ENCODE data around the gene BLID. TPM values are rescaled to one million over a fixed set of nuclear protein-coding genes. Genes with fewer than 3 reads are reported as not detected.

Gene BLID
- total RNA-seq, 2 experiments from 2014 or later: not detected

DNA sequence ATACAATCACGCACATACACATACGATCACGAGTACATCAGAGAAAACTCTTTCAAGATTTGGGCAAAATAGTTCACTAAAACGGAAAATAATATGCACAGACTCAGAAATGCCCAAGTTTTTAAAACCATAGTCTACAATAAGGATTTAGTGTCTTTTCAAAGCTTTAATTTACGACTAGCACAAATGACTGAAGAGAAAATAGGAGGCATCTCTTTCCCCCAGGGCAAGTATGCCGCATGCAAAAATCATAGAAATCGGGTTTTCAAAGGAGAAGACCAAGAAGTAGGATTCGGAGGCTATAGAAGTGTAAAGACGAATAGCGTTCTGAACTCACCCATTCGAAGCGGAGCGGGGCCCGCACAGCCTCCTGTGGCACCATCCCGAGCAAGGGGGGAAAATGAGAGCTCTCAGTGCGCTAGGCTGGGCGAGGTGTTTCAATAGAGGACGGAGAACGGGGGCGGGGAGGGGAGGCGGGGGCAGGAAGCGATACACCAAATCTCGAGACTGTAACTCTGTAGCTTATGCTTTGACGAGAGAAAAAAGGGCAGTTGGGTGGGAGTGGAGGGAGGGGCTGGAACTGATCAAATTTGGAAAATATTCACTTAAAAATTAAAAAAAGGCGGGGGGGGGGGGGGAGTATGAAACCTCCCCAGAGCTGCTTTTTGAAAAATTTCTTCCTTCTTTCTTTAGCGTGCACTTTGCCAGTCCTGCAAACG is 15.8 kb downstream of the BLID start:
- ChIA-PET POLR2A (no interaction called here), CTCF (no interaction called here)
- H3K4me3 Mint-ChIP-seq: no peak overlapping the region
- intact Hi-C loops (cut with micrococcal nuclease): loop anchor here (10.0 kb wide), 2 partner anchors 445 to 785 kb away; no protein-coding TSS in a partner anchor
- no peaks in the 10 kb centered on the region for H3K36me3 Mint-ChIP-seq
- H3K27me3 Mint-ChIP-seq: peaks cover 36% of the 10 kb centered on the region
- no peaks in the 10 kb centered on the region for H3K9me3 Mint-ChIP-seq
- no peak overlapping the region for H3K27ac Mint-ChIP-seq
- DNase-seq: peak; percentile 9
- H3K4me1 Mint-ChIP-seq (ENCODE audit: low read depth): peaks cover 11% of the 10 kb centered on the region

DNA sequence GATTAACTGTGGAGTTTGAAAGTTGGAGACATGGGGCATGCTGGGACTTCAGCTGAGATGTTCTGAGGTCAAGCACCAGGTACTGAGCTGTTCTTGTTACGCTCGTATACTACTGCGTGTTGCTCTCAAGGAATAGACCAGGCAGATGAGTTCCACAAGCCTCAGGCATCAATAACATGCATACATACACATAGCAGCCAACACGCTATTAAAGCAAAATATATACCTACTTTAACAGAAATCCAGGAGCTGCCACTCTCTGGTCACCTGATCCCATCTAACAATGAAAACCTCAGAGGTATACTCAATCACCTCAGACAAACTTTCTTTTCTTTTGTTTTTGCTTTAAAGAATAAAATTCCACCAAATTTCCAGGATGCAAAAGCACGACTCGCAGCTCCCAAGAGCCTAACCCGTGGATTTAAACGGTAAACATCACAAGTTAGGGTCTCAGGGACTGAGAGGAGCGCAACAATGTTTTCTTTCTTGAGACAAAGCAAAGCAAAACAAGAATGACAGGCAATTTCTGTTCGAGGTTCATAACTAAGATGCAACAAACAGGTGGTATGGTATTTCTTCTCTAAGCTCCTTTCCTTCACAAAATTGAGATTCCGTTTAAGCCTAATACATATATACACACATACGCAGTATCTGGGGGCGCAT is 16.5 kb downstream of the BLID start:
- POLR2A ChIA-PET: no interaction called here
- CTCF ChIA-PET: no interaction called here

DNA sequence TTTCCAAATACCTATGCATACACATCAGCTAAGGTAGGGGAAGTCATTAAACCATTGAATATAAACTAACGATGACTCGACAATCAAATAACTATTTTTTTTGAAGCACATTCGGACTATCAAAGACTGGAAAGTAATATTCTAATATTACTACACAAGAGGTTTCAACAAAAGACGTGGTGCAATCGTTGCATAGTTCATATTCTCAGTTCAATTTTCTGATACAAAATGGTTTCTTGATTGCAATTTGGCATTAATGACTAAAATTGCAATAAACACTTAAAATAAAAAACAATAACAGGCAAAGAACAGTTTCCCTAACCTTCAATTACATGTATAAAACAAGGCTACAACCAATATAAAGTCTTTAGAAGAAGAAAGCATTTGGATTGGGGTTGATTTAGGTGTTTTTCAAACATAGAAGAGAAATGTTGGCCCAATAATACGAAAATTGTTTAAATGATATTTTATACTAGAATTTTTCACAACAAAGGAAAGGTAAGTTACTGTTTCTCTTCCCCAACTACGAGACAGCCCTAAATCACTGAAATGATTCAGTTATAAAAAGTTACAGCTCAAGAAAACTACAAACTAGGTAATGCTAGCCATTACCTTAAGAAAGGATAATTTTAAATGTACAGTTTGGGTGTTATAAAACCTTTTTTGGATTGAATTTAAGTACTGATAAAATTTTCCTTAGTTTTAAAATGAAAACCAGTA is 17.6 kb downstream of the BLID start:
- ChIA-PET POLR2A (no interaction called here), CTCF (no interaction called here)
- DNase-seq: no peak
- no peak overlapping the region for H3K27ac Mint-ChIP-seq
- intact Hi-C loops (cut with micrococcal nuclease): no loop called here
- H3K4me1 Mint-ChIP-seq (ENCODE audit: low read depth): peaks cover 11% of the 10 kb centered on the region
- no peaks in the 10 kb centered on the region for H3K36me3 Mint-ChIP-seq
- no peak overlapping the region for H3K4me3 Mint-ChIP-seq
- H3K9me3 Mint-ChIP-seq: no peaks in the 10 kb centered on the region
- peaks cover 30% of the 10 kb centered on the region for H3K27me3 Mint-ChIP-seq

More for the DNA sequence above, 16.5 kb downstream of the BLID start:
- Mint-ChIP-seq H3K9me3 (no peaks in the 10 kb centered on the region), H3K27ac (no peak overlapping the region), H3K27me3 (peaks cover 34% of the 10 kb centered on the region), H3K4me1 (ENCODE audit: low read depth) (peaks cover 11% of the 10 kb centered on the region), H3K36me3 (no peaks in the 10 kb centered on the region), H3K4me3 (no peak overlapping the region)
- no peak for DNase-seq
- intact Hi-C loops (cut with micrococcal nuclease): loop anchor here (10.0 kb wide), 2 partner anchors 445 to 785 kb away; no protein-coding TSS in a partner anchor

DNA sequence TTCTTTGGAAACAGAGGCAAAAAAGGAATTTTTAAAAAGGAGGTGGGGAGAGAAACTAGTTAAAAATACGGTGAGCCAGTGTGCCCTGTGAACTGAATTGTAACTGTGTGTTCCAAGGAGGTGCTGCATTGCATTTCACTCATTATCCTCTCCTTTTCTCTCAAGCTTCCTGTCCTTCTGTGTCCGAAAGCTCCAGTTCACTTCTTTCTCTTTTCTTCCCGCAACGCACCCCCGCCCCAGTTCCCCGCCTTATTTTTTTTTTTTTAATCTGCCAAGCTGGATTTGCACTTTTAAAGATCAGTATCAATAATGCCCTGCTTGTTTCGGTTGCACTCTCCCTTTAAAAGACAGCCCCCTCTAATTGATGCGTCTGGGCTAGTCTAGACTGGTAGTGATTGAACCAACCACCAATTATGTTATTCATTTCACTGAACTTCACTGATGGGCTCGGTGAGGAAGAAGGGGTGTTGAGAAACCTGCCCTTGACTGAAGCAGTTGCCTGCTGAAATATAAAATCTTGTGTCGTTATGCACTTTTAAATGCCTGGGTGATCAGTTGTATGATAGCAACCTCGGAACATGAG is 18.5 kb downstream of the BLID start:
- peaks cover 30% of the 10 kb centered on the region for H3K27me3 Mint-ChIP-seq
- intact Hi-C loops (cut with micrococcal nuclease): no loop called here
- H3K9me3 Mint-ChIP-seq: no peaks in the 10 kb centered on the region
- ChIA-PET POLR2A (no interaction called here), CTCF (interaction anchor here (0.8 kb wide), 1 partner anchor 11 kb away, joined by 3 read pairs; no protein-coding TSS in a partner anchor)
- no peak for DNase-seq
- peaks cover 11% of the 10 kb centered on the region for H3K4me1 Mint-ChIP-seq (ENCODE audit: low read depth)
- no peak overlapping the region for H3K4me3 Mint-ChIP-seq
- H3K36me3 Mint-ChIP-seq: no peaks in the 10 kb centered on the region
- H3K27ac Mint-ChIP-seq: no peak overlapping the region

DNA sequence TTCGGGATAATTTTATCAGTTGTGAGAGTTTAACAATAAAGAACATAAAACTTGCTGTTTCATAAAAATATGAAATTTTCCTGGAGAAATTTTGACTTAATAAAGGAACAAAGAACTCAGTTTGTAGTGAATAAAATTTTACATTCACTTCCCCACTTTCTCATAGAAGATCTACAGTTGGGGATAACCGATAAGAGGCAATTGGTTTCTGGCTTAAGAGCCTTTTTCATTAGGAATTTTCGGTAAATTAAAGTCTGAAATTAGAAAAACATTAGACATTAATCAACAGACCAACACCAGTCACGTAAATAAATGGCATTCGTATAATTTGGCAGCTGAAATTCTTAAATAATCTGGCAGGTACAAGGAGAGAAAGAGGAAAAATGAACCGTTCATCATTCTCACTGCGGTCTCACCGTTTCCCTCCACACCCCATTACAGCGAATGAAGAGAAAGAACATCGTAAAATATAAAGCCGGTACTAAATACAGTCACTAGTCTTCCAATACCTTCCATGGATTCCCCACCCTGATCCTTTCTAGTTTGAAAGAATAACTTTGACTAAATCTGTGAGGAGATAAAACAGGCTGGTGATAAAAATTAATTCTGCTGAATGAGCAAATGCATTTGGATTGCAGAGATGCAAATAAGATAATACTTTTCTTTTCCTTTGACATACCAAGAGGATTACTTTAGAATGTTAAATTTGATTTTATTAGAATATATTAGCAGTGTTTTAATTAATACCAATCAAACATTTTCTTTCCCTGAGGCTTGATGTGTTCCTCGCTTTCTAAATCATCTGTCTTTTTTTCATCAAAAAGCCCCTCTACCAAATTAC is 19.5 kb downstream of the BLID start:
- POLR2A ChIA-PET: no interaction called here
- CTCF ChIA-PET: interaction anchor here (0.8 kb wide), 1 partner anchor 12 kb away, joined by 3 read pairs; no protein-coding TSS in a partner anchor
- H3K27me3 Mint-ChIP-seq: peaks cover 30% of the 10 kb centered on the region

DNA sequence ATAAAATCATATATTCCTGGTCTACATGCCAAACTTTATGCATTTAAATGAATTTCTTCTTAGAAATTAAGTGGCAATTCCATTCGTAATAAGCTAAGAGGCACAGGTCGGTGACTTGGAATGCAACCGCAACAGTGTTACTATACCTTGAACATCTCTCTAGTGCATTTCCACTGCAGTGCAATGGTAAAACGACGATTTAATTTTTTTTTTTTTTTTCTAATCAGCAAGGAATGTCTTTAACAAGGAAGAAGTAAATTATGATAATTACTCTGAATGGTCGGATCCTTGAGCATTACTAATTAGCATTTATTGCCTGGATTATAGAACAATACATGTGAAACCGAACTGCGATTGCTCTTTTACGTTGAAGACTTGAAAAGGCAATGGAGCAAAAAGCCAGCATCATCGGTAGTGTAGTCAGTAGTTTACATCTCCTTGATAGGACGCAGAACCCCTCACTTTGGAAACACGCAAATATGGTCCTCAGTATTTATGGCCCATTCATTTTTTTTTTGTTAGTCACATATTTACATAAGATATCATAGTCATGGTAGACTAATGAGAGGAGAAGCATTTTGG is 20.2 kb downstream of the BLID start:
- no peaks in the 10 kb centered on the region for H3K9me3 Mint-ChIP-seq
- peaks cover 24% of the 10 kb centered on the region for H3K27me3 Mint-ChIP-seq
- no peak overlapping the region for H3K4me3 Mint-ChIP-seq
- CTCF ChIA-PET: no interaction called here
- intact Hi-C loops (cut with micrococcal nuclease): no loop called here
- no peaks in the 10 kb centered on the region for H3K36me3 Mint-ChIP-seq
- DNase-seq: no peak
- POLR2A ChIA-PET: no interaction called here
- H3K27ac Mint-ChIP-seq: no peak overlapping the region
- H3K4me1 Mint-ChIP-seq (ENCODE audit: low read depth): peaks cover 8% of the 10 kb centered on the region

More for the DNA sequence above, 19.5 kb downstream of the BLID start:
- H3K27ac Mint-ChIP-seq: no peak overlapping the region
- H3K9me3 Mint-ChIP-seq: no peaks in the 10 kb centered on the region
- no peak overlapping the region for H3K4me3 Mint-ChIP-seq
- DNase-seq: no peak
- H3K36me3 Mint-ChIP-seq: no peaks in the 10 kb centered on the region
- intact Hi-C loops (cut with micrococcal nuclease): no loop called here
- H3K4me1 Mint-ChIP-seq (ENCODE audit: low read depth): peaks cover 11% of the 10 kb centered on the region

DNA sequence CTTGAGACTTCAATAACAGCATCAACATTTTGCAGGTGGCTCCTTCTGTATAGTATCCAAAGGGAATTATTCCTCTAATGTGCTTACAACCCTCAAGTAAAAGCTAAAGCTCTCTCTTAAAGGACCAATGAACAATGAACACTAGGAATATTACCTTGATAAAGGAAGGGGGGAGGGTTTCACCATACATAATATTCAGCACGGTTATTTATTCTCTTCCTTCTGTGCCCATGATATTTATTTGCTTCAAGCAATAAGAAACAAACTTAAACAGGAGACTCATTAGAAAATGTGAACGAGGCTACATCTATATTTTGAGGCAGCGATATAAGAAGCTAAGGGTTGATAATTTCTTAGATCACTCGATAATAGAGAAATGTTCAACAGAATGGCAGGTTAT is 21.2 kb downstream of the BLID start:
- Mint-ChIP-seq H3K4me1 (ENCODE audit: low read depth) (peaks cover 1% of the 10 kb centered on the region), H3K27ac (no peak overlapping the region), H3K9me3 (no peaks in the 10 kb centered on the region), H3K4me3 (no peak overlapping the region), H3K36me3 (no peaks in the 10 kb centered on the region), H3K27me3 (peaks cover 18% of the 10 kb centered on the region)
- ChIA-PET POLR2A (no interaction called here), CTCF (no interaction called here)
- no peak for DNase-seq
- intact Hi-C loops (cut with micrococcal nuclease): no loop called here

DNA sequence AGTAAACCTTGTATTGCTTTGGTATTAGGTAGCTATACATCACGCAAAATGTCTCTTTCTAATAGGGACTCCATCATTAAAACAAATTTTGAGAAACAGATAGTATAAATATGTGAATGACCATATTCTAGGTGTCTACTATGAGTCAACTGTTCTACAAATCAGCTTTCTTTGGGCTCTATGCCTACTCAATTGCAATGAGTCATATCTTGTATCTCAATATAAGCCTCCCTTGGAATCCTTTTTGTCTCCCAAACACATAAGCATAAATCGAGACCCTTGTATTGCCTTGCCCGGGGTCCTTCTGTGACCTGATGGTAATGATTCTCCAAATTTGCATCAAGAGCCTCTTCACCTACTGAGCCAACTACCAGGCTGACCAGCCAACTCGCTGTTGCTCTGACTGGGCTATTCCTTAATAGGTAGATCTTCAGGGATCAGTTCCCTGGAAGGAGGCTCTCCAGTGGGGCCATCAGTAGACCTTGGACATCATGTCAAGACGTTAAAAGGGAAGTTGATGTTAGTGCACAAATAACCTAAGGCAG is 22.2 kb downstream of the BLID start:
- Mint-ChIP-seq H3K9me3 (no peaks in the 10 kb centered on the region), H3K4me1 (ENCODE audit: low read depth) (no peaks in the 10 kb centered on the region), H3K4me3 (no peak overlapping the region), H3K36me3 (no peaks in the 10 kb centered on the region), H3K27me3 (peaks cover 15% of the 10 kb centered on the region), H3K27ac (no peak overlapping the region)
- intact Hi-C loops (cut with micrococcal nuclease): no loop called here
- CTCF ChIA-PET: no interaction called here
- POLR2A ChIA-PET: no interaction called here
- DNase-seq: no peak

DNA sequence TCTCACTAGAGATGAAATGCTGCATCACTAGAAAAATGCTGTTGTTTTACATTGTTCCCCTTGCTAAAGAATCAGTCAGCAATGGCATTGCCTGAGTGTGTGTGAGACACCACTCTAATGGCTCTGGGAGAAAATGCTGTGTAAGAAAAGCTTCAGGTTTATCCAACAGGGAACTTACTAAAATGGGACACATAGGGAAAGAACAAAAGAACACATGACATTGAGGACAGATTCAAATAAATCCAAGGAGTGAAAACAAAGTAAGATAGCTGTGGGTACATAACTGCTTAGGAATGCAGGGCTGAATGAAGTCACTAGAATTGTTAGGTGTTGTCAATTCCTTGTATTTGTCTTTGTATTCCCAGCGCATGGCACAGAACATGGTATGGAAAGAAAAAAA is 24.2 kb downstream of the BLID start:
- CTCF ChIA-PET: no interaction called here
- no peak overlapping the region for H3K4me3 Mint-ChIP-seq
- H3K9me3 Mint-ChIP-seq: no peaks in the 10 kb centered on the region
- no peak overlapping the region for H3K27ac Mint-ChIP-seq
- no peak for DNase-seq
- intact Hi-C loops (cut with micrococcal nuclease): no loop called here
- no peaks in the 10 kb centered on the region for H3K36me3 Mint-ChIP-seq
- POLR2A ChIA-PET: no interaction called here
- H3K4me1 Mint-ChIP-seq (ENCODE audit: low read depth): no peaks in the 10 kb centered on the region
- peaks cover 11% of the 10 kb centered on the region for H3K27me3 Mint-ChIP-seq

DNA sequence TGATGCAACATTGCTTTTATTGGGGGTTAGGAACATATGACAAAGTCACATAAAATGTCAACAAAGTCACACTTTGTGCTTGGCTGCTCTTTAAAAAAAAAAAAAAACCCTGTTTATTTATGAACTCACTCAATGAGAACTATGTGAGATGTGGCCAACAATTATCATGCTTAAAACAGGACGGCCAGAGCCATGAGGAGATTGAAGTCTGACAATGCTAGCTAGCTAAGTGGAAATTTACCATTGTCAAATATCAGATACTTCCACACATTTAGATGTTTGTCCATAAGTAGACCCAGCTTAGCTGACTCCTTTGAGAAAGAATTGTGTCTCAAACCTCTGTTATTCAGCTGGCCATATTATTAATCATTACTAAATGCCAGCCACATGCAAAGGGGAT is 26.9 kb downstream of the BLID start:
- Mint-ChIP-seq H3K36me3 (no peaks in the 10 kb centered on the region), H3K4me3 (no peak overlapping the region), H3K27ac (no peak overlapping the region), H3K4me1 (ENCODE audit: low read depth) (no peaks in the 10 kb centered on the region), H3K9me3 (no peaks in the 10 kb centered on the region), H3K27me3 (peaks cover 4% of the 10 kb centered on the region)
- no peak for DNase-seq
- ChIA-PET POLR2A (no interaction called here), CTCF (interaction anchor here (0.6 kb wide), 1 partner anchor 915 kb away, joined by 3 read pairs; no protein-coding TSS in a partner anchor)
- intact Hi-C loops (cut with micrococcal nuclease): no loop called here

DNA sequence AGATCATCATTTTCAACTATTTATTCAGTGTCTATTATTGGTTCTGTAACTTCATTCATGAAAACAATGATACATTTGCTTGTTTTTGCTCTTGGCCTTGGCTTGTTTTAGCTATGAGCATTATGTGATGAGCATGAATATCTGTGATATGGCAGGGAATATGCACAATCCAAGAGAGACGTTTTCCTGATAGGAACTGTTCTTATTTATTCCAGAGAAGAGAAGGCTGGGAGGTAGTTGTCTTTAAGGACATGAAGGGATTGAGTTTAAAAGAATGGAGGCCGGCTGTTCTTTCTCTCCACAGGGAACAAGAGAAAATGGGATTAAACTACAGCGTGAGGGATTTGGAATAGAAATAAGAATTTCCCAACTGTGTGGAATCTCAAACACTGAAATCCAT is 30.3 kb downstream of the BLID start:
- no peak overlapping the region for H3K4me3 Mint-ChIP-seq
- H3K4me1 Mint-ChIP-seq (ENCODE audit: low read depth): no peaks in the 10 kb centered on the region
- H3K27me3 Mint-ChIP-seq: peaks cover 4% of the 10 kb centered on the region
- ChIA-PET POLR2A (no interaction called here), CTCF (no interaction called here)
- DNase-seq: no peak
- no peaks in the 10 kb centered on the region for H3K9me3 Mint-ChIP-seq
- intact Hi-C loops (cut with micrococcal nuclease): no loop called here
- H3K36me3 Mint-ChIP-seq: no peaks in the 10 kb centered on the region
- H3K27ac Mint-ChIP-seq: no peak overlapping the region
